ENCODE data around the gene KIRREL3. TPM values are rescaled to one million over a fixed set of nuclear protein-coding genes. Genes with fewer than 3 reads are reported as not detected.

The KIRREL3 gene
- total RNA-seq = 5.8 and 6.0 TPM in 2 replicates

DNA sequence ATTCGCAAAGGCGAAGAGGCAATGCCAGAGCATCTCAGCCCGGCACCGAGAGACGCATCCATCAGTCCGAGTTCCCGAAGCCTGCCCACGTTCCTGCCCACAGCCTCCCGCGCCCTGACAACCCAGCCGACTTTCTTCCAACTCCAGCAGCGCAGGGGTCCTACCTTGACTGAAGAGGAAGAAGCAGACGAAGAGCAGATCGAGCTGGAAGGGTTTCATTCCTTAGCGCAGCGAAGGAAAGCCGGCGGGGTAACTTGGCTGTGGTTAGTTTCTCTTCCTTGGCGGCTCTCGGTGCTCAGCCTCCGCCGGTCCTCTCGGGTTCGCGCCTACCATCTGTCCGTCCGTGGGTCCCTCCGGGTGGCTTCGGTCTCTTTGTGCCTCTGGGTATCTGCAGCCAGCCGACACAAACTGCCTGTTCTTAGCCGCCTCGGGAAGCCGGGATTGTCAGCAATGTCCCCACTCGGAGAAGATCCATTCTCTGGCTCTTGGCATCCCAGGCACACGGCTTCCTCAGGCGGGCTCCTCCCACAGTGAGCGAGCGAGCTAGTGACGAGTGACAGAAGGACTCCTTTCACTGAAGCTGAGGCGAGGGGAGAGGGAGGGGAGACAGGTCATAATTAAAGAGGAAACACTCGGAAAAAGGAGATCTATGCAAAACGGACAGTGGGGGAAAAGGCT is at the start of gene KIRREL3:
Gene KIRREL3 (minus strand): TSS at position 480 of the 678 bp plus-strand sequence.

Small RNAs within 50 kb of the gene (small RNA-seq; reads per million reads assigned to genes)
- gene AP001318.3 (not detected), gene MIR3167 (2.2 reads per million, percentile 50 among the genes with 10 or more reads in this experiment)
